SK-N-SH (cell line): ENCODE data around the gene PTPRG.

Experiments used
- EZH2phosphoT487 ChIP-seq: fragments of 200-600 bp; sonication (generic); IDR thresholded peaks from 2 replicates; pipeline ENCODE4 v1.6.1; 2017; ENCODE audit warnings: low read depth, mixed run types, mild to moderate bottlenecking, antibody characterized with exemption, moderate library complexity, borderline replicate concordance
- NFIC ChIP-seq: IDR thresholded peaks from 2 replicates; pipeline ENCODE4 v1.4.0; 2012; ENCODE audit warnings: borderline replicate concordance
- POLR2AphosphoS5 ChIP-seq: IDR thresholded peaks from 2 replicates; pipeline ENCODE4 v1.6.1; 2012; ENCODE audit warnings: low read depth, low read length
- TF ChIP-seq, protein P1 (sequence below): IDR thresholded peaks from 2 replicates; pipeline ENCODE4 v1.6.1; 2012; ENCODE audit warnings: mild to moderate bottlenecking, low read depth, low read length, moderate library complexity
- TF ChIP-seq, protein P2 (sequence below): fragments of 200-600 bp; sonication (generic); IDR thresholded peaks from 2 replicates; pipeline ENCODE4 v1.6.1; 2017; ENCODE audit warnings: antibody characterized with exemption, mild to moderate bottlenecking, moderate library complexity

DNA sequence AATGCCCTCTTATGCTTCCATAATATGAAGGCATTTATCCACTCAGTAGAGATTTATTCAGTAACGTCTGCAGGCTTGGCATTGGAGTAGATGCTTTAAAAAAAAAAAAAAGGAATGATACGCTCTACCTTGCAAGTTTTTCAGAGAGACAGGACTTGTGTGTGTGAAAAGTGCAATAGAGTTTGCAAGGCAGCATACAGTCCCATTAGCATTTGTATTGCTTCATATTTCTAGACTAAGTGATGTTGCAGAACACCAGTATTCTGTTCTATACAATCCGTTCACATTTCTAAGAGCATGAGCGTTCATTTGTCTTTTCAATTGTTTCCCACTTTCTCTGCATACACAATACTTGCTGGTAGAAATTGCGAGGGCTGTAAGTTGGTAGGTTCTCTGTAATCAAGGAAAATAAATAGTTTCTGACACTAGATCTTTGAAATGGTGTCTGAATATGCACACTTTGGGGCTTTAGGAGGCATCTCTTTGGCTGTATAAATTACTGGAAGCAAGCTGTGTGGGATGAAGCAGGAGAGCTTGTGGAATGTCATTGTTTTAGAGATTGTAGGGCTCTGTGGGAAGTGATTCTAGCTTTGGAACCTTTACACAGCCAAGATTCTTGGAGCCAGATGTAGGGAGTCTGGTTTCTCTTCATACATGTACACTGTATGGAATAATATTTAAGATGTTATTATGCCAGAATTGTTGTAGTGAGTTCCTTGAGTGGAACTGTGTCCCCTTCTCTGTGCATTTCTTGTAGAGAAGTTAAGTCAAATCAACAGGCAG lies 549.3 kb downstream of the PTPRG start:
- TF ChIP-seq POLR2AphosphoS5 (no peak), NFIC (no peak), EZH2phosphoT487 (no peak)
- TF ChIP-seq, protein P1, sequence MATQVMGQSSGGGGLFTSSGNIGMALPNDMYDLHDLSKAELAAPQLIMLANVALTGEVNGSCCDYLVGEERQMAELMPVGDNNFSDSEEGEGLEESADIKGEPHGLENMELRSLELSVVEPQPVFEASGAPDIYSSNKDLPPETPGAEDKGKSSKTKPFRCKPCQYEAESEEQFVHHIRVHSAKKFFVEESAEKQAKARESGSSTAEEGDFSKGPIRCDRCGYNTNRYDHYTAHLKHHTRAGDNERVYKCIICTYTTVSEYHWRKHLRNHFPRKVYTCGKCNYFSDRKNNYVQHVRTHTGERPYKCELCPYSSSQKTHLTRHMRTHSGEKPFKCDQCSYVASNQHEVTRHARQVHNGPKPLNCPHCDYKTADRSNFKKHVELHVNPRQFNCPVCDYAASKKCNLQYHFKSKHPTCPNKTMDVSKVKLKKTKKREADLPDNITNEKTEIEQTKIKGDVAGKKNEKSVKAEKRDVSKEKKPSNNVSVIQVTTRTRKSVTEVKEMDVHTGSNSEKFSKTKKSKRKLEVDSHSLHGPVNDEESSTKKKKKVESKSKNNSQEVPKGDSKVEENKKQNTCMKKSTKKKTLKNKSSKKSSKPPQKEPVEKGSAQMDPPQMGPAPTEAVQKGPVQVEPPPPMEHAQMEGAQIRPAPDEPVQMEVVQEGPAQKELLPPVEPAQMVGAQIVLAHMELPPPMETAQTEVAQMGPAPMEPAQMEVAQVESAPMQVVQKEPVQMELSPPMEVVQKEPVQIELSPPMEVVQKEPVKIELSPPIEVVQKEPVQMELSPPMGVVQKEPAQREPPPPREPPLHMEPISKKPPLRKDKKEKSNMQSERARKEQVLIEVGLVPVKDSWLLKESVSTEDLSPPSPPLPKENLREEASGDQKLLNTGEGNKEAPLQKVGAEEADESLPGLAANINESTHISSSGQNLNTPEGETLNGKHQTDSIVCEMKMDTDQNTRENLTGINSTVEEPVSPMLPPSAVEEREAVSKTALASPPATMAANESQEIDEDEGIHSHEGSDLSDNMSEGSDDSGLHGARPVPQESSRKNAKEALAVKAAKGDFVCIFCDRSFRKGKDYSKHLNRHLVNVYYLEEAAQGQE: no peak
- TF ChIP-seq, protein P2, sequence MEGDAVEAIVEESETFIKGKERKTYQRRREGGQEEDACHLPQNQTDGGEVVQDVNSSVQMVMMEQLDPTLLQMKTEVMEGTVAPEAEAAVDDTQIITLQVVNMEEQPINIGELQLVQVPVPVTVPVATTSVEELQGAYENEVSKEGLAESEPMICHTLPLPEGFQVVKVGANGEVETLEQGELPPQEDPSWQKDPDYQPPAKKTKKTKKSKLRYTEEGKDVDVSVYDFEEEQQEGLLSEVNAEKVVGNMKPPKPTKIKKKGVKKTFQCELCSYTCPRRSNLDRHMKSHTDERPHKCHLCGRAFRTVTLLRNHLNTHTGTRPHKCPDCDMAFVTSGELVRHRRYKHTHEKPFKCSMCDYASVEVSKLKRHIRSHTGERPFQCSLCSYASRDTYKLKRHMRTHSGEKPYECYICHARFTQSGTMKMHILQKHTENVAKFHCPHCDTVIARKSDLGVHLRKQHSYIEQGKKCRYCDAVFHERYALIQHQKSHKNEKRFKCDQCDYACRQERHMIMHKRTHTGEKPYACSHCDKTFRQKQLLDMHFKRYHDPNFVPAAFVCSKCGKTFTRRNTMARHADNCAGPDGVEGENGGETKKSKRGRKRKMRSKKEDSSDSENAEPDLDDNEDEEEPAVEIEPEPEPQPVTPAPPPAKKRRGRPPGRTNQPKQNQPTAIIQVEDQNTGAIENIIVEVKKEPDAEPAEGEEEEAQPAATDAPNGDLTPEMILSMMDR: no peak
